ENCODE data around the gene SCGB1D1.

Gene SCGB1D1

GRCh38 chr11:62150887-62151736, 38.9 kb upstream of the SCGB1D1 start:
- H3K4me3 ChIP-seq (ENCODE audit: low read depth, low read length): no peak overlapping the region
- no peak for DNase-seq (ENCODE audit: low read depth)
- TF ChIP-seq CTCF (IDR thresholded peaks at IDR 0.05; ENCODE audit: control insufficient read depth, extremely low read depth, insufficient read depth): no peak

- no peak for DNase-seq (ENCODE audit: low read depth)
- H3K4me3 ChIP-seq (ENCODE audit: low read depth, low read length): no peak overlapping the region
- TF ChIP-seq CTCF (IDR thresholded peaks at IDR 0.05; ENCODE audit: control insufficient read depth, extremely low read depth, insufficient read depth): no peak
These were observed 38.3 kb upstream of the SCGB1D1 start for GRCh38 chr11:62151737-62152102.

- DNase-seq (ENCODE audit: low read depth): no peak
- no peak overlapping the region for H3K4me3 ChIP-seq (ENCODE audit: low read depth, low read length)
- TF ChIP-seq CTCF (IDR thresholded peaks at IDR 0.05; ENCODE audit: control insufficient read depth, extremely low read depth, insufficient read depth): no peak
These were observed 37.5 kb upstream of the SCGB1D1 start for GRCh38 chr11:62152245-62153086.

GRCh38 chr11:62153087-62153395, 37.0 kb upstream of the SCGB1D1 start:
- no peak for DNase-seq (ENCODE audit: low read depth)
- TF ChIP-seq CTCF (IDR thresholded peaks at IDR 0.05; ENCODE audit: control insufficient read depth, extremely low read depth, insufficient read depth): no peak
- no peak overlapping the region for H3K4me3 ChIP-seq (ENCODE audit: low read depth, low read length)

- TF ChIP-seq CTCF (IDR thresholded peaks at IDR 0.05; ENCODE audit: control insufficient read depth, extremely low read depth, insufficient read depth): no peak
These were observed 36.4 kb upstream of the SCGB1D1 start for GRCh38 chr11:62153617-62154016.

GRCh38 chr11:62157603-62158002, 32.4 kb upstream of the SCGB1D1 start:
- no peak for TF ChIP-seq CTCF (IDR thresholded peaks at IDR 0.05; ENCODE audit: control insufficient read depth, extremely low read depth, insufficient read depth)
- DNase-seq (ENCODE audit: low read depth): no peak
- H3K4me3 ChIP-seq (ENCODE audit: low read depth, low read length): no peak overlapping the region

More at GRCh38 chr11:62153617-62154016, 36.4 kb upstream of the SCGB1D1 start:
- no peak for DNase-seq (ENCODE audit: low read depth)
- no peak overlapping the region for H3K4me3 ChIP-seq (ENCODE audit: low read depth, low read length)

Data from LNCaP clone FGC (cell line).